ENCODE data around the gene SLC1A2.

- TF ChIP-seq CTCF (IDR thresholded peaks at IDR 0.05; ENCODE audit: low read depth, low read length) (no peak), MAX (IDR thresholded peaks at IDR 0.05; ENCODE audit: low read depth, low read length) (no peak), POLR2A (IDR thresholded peaks at IDR 0.05; ENCODE audit: extremely low read depth, insufficient read length) (no peak), MYC (IDR thresholded peaks at IDR 0.05; ENCODE audit: low read depth, low read length) (no peak)
These were observed 191.6 kb downstream of the SLC1A2 start for GRCh38 chr11:35227576-35228327.
